Raji (cell line): ENCODE results near the gene ORAI1.

Experiments
- POLR2A ChIP-seq: IDR thresholded peaks from 2 replicates; pipeline ENCODE4 v1.6.1; 2011; ENCODE audit warnings: low read depth, low read length, control low read depth; ENCODE audit not compliant: insufficient read depth

The ORAI1 gene

DNA sequence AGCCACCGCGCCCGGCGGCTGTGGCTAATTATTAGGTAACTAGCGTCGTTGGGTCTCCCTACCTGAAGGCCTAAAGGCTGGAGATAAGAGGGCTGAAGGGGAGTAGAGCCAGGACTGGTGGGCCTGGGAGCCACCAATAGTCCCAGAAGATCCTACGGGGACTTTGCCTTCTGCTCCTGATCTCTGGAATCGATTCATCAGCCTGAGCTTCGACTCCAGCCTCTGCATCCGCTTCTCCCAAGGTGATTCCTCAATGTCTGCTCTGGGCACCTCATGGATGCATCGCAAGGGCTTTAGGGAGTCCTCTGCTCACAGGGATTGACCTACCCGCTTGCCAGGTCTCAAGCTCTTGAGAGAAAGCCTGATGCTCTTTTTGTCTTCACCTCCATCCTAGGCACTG is 30.8 kb upstream of the ORAI1 start:
- TF ChIP-seq POLR2A: no peak

DNA sequence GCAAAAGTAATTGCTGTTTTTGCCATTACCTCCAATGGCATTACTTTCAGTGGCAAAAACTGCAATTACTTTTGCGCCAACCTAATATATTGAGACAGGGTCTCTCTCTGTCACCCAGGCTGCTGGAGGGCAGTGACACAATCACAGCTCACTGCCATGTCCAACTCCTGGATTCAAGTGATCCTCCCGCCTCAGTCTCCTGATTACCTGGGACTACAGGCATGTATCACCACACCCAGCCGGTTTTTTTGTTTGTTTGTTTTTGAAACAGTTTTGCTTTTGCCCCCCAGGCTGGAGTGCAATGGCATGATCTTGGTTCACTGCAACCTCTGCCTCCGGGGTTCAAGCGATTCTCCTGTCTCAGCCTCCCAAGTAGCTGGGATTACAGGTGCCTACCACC is 29.8 kb upstream of the ORAI1 start:
- no peak for TF ChIP-seq POLR2A

- no peak for TF ChIP-seq POLR2A
Observed at GRCh38 chr12:121600702-121601336, 25.5 kb upstream of the ORAI1 start.

- TF ChIP-seq POLR2A: no peak
Observed at GRCh38 chr12:121602766-121603165, 23.6 kb upstream of the ORAI1 start.

- no peak for TF ChIP-seq POLR2A
Observed at GRCh38 chr12:121603581-121603980, 22.7 kb upstream of the ORAI1 start.

GRCh38 chr12:121608301-121608700 is 18.0 kb upstream of the ORAI1 start:
- TF ChIP-seq POLR2A: no peak

DNA sequence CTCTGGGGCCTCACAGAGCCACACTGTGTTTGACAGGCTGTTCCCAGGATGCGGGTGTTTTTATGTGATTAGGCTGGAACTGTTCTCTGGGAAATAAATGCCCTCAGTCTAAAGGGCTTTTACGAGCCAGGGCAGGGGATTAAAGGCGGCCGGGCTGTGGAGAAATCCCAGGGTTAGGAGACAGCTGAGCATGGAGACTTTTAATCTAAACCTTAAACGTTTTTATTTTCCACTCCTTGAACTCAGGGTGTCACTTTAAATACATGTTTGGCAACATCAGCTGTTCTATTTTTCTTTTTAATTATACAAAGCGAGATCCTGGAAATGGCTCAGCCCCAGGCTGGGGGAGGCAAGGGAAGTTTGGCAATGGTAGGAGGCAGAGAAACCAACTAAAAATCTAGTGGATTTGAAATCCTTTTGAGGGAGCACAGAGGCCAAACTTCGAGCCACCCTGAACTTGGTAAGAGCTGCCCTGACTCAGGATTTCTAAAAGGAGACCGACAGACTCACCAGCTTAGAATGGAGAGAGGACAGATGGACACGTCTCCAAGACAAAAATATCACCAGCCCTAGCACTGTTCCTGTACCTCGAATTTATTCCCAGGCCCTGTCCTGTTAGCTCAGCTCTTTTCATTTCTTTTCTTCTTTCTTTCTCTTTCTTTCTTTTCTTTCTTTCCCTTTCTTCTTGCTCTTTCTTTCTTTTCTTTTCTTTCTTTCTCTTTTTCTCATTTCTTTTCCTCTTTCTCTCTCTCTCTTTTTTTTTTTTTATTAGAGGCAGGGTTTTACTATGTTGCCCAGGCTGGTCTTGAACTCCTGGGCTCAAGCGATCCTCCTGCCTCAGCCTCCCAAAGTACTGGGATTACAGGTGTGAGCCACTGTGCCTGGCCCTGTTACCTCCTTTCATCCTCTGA is 15.8 kb upstream of the ORAI1 start:
- no peak for TF ChIP-seq POLR2A

DNA sequence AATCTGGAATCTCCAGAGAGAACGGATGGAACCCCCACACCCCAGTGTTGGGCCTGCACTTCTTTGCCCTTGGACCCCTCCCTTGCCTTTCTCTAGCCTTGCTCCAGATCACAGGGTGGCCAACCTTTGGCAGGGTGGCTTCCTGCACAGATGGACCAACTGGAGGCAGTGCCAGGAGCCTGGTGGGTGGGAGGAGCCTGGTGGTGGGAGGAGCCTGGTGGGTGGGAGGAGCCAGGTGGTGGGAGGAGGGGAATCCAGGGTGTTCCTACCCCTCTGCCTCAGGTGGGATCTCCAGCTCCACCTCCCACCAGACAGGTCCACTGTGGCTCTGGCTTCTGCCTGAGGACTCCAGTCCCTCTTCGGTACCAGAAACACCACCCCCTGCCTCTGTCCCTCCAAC is 15.0 kb upstream of the ORAI1 start:
- no peak for TF ChIP-seq POLR2A

- TF ChIP-seq POLR2A: no peak
Observed at GRCh38 chr12:121613462-121613861, 12.9 kb upstream of the ORAI1 start.

DNA sequence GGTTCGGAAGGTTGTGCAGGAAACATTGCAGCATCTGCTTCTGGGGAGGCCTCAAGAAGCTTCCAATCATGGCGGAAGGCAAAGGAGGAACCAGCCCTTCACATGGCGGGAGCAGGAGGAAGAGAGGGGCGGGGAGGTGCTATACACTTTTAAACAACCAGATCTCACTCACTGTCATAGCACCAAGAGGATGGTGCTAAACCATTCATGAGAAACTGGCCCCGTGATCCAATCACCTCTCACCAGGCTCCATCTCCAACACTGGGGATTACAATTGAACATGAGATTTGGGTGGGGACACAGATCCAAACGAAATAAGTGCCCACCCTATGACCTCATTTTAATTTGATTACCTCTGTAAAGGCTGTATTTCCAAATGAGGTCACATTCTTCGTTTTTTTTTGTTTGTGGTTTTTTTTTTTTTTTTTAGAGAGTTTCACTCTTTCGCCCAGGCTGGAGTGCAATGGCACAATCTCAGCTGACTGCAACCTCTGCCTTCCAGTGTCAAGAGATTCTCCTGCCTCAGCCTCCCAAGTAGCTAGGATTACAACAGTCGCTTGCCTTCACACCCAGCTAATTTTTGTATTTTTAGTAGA is 11.4 kb upstream of the ORAI1 start:
- no peak for TF ChIP-seq POLR2A

DNA sequence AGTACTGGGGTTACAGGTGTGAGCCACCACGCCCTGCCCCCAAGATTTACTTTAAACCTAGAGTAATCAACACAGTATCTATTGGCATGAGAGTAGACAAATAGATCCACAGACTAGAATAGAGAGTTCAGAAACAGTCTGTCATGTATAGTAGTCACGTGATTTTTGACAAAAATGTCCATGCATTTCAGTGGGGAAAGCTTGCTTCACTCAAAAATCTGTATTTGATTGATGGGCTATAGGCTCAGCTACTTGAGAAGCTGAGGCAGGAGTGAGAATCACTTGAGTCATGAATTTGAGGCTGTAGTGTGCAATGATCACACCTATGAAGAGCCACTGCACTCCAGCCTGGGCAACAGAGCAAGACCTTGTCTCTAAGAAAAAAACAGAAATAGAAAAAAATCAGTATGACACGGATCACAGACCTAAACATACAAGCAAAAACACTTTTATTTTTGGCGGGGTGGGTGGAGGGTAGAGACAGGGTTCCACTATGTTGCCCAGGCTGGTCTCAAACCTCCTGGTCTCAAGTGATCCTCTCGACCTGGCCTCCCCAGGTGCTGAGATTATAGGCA is 7.6 kb upstream of the ORAI1 start:
- TF ChIP-seq POLR2A: no peak

- no peak for TF ChIP-seq POLR2A
Observed at GRCh38 chr12:121620333-121620891, 5.9 kb upstream of the ORAI1 start.

GRCh38 chr12:121626853-121627640 is 717 bp downstream of the ORAI1 start:
- TF ChIP-seq POLR2A: peak; percentile 76

DNA sequence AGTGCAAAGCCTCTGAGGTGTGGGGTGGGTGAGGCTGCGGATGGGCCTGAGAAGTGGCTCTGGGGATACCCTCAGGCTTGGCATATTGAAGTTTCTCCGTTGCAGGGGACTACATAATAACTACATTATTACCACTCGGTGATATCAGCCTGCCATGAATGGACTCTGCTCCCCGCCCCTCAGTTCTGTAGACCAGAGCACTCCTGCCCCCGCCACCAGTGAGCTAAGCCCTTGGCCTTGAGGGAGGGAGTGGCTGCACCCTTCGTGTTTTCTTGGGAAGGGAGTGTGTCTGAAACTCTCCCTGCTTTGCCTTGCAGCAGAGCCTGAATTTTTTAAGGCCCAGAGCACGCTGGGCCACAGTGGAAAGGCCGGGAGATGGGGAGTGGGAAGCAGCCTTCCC is 1.7 kb downstream of the ORAI1 start:
- TF ChIP-seq POLR2A: no peak

DNA sequence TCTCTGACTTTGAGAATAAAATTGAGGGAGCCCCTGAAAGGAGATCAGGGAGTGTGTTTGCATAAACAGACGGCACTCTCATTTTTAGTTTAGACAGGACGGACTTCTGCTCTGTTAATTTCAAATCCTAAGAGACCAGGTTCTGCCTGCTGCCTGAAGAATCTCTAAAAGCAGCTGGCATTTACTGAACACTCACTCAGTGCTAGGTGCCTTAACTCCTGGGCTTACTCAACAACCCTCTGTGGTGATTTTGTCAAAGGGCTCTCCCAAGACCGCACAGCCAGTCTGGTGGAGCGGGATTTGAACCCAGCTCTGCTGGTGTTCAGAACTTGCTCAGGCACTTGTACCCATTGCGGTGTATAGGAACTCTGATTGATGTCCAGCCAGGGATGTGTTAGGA is 2.2 kb downstream of the ORAI1 start:
- TF ChIP-seq POLR2A: no peak

- no peak for TF ChIP-seq POLR2A
Observed at GRCh38 chr12:121630791-121631355, 4.5 kb downstream of the ORAI1 start.
